GM23338 (cell line): ENCODE data around the gene STK24.

Experiments
- CREB1 ChIP-seq: fragments of 250-450 bp; sonication (Bioruptor Pico); IDR thresholded peaks from 2 replicates; pipeline ENCODE4 v1.5.0; 2020; ENCODE audit warnings: low read depth, mild to moderate bottlenecking, moderate library complexity
- CTCF ChIP-seq, 2 experiments: fragments of 200-600 bp in 1 of 2; sonication (generic) in 1 of 2; conservative IDR thresholded peaks; 2 replicates each; pipeline versions ENCODE4 v1.5.1 to v1.6.1; 2016 to 2017; ENCODE audit warnings: antibody characterized with exemption in 2 of 2, low read depth in 2 of 2, mild to moderate bottlenecking in 2 of 2, moderate library complexity in 1 of 2
- EZH2 ChIP-seq: fragments of 200-600 bp; sonication (generic); IDR thresholded peaks from one replicate; pipeline ENCODE4 v1.8.0; 2017; ENCODE audit warnings: antibody characterized with exemption, mild to moderate bottlenecking, low read depth; ENCODE audit not compliant: unreplicated experiment
- EZH2phosphoT487 ChIP-seq: fragments of 200-600 bp; sonication (generic); IDR thresholded peaks from one replicate; pipeline ENCODE4 v1.8.1; 2018; ENCODE audit warnings: antibody characterized with exemption; ENCODE audit not compliant: unreplicated experiment
- JUNB ChIP-seq: IDR thresholded peaks from one replicate; pipeline ENCODE4 v1.6.1; 2016; ENCODE audit warnings: antibody characterized with exemption; ENCODE audit not compliant: unreplicated experiment
- NANOG ChIP-seq: IDR thresholded peaks from 2 replicates; pipeline ENCODE4 v1.6.1; 2016; ENCODE audit warnings: antibody characterized with exemption, borderline replicate concordance
- POLR2AphosphoS5 ChIP-seq: IDR thresholded peaks from 2 replicates; pipeline ENCODE4 v1.6.1; 2016; ENCODE audit warnings: antibody characterized with exemption, low read depth
- STAT1 ChIP-seq: IDR thresholded peaks from one replicate; pipeline ENCODE4 v1.6.1; 2016; ENCODE audit warnings: antibody characterized with exemption; ENCODE audit not compliant: unreplicated experiment
- ZNF114 ChIP-seq: fragments of 250-450 bp; sonication (Bioruptor Pico); IDR thresholded peaks from 2 replicates; pipeline ENCODE4 v1.5.0; 2020; ENCODE audit warnings: mild to moderate bottlenecking, moderate library complexity
- ZNF331 ChIP-seq: fragments of 250-450 bp; sonication (Bioruptor Pico); IDR thresholded peaks from 2 replicates; pipeline ENCODE4 v1.5.0; 2020; ENCODE audit warnings: low read depth, mild to moderate bottlenecking, moderate library complexity
- TF ChIP-seq, protein P1 (sequence below): IDR thresholded peaks from one replicate; pipeline ENCODE4 v1.6.1; 2018; ENCODE audit warnings: antibody characterized with exemption; ENCODE audit not compliant: unreplicated experiment
- TF ChIP-seq, protein P2 (sequence below): IDR thresholded peaks from 2 replicates; pipeline ENCODE4 v1.6.1; 2016; ENCODE audit warnings: antibody characterized with exemption
- TF ChIP-seq, protein P3 (sequence below): fragments of 250-450 bp; sonication (Bioruptor Pico); IDR thresholded peaks from 2 replicates; pipeline ENCODE4 v1.5.0; 2020; ENCODE audit warnings: mild to moderate bottlenecking, moderate library complexity

DNA sequence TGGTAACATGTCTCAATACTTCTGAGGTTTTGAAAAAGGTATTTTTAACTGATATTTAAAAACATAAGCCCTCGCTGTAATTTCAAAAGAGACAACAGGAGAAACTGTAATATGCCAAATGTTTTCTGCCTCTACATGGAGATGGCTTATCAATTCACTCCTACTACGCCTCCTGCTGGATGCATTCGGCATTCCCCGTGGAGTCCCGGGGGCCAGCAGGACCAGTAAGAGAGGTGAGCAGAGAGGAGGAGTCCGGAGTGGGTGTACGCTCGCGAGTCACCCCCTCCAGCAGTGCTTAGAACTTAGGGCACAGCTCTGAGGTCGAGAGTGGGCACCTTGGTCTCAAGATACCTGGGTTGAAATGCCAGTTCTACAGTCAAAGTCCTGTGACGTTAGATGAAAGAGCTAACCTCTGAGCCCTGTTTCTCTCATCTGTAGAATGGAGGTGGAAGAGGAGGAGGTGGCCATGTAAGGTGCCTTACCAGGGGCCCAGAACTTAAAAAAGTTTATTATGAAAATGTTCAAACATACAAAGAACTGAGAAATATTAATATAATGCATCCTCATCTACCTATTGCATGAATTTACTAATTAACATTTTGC is 110.2 kb downstream of the STK24 start:
- TF ChIP-seq CTCF (conservative IDR thresholded peaks at IDR 0.05; ENCODE audit: low read depth in 2 of 2) = peak; percentile 83 to 95
- no peak for TF ChIP-seq EZH2
- TF ChIP-seq EZH2phosphoT487 = no peak
- TF ChIP-seq JUNB = no peak
- TF ChIP-seq, protein P1, sequence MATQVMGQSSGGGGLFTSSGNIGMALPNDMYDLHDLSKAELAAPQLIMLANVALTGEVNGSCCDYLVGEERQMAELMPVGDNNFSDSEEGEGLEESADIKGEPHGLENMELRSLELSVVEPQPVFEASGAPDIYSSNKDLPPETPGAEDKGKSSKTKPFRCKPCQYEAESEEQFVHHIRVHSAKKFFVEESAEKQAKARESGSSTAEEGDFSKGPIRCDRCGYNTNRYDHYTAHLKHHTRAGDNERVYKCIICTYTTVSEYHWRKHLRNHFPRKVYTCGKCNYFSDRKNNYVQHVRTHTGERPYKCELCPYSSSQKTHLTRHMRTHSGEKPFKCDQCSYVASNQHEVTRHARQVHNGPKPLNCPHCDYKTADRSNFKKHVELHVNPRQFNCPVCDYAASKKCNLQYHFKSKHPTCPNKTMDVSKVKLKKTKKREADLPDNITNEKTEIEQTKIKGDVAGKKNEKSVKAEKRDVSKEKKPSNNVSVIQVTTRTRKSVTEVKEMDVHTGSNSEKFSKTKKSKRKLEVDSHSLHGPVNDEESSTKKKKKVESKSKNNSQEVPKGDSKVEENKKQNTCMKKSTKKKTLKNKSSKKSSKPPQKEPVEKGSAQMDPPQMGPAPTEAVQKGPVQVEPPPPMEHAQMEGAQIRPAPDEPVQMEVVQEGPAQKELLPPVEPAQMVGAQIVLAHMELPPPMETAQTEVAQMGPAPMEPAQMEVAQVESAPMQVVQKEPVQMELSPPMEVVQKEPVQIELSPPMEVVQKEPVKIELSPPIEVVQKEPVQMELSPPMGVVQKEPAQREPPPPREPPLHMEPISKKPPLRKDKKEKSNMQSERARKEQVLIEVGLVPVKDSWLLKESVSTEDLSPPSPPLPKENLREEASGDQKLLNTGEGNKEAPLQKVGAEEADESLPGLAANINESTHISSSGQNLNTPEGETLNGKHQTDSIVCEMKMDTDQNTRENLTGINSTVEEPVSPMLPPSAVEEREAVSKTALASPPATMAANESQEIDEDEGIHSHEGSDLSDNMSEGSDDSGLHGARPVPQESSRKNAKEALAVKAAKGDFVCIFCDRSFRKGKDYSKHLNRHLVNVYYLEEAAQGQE = no peak
- TF ChIP-seq POLR2AphosphoS5 = no peak
- TF ChIP-seq, protein P2, sequence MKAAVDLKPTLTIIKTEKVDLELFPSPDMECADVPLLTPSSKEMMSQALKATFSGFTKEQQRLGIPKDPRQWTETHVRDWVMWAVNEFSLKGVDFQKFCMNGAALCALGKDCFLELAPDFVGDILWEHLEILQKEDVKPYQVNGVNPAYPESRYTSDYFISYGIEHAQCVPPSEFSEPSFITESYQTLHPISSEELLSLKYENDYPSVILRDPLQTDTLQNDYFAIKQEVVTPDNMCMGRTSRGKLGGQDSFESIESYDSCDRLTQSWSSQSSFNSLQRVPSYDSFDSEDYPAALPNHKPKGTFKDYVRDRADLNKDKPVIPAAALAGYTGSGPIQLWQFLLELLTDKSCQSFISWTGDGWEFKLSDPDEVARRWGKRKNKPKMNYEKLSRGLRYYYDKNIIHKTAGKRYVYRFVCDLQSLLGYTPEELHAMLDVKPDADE = no peak
- TF ChIP-seq ZNF331 = no peak
- no peak for TF ChIP-seq NANOG
- TF ChIP-seq CREB1 = no peak
- TF ChIP-seq STAT1 = no peak
- no peak for TF ChIP-seq ZNF114 (CRISPR knock-in tag)
- TF ChIP-seq, protein P3, sequence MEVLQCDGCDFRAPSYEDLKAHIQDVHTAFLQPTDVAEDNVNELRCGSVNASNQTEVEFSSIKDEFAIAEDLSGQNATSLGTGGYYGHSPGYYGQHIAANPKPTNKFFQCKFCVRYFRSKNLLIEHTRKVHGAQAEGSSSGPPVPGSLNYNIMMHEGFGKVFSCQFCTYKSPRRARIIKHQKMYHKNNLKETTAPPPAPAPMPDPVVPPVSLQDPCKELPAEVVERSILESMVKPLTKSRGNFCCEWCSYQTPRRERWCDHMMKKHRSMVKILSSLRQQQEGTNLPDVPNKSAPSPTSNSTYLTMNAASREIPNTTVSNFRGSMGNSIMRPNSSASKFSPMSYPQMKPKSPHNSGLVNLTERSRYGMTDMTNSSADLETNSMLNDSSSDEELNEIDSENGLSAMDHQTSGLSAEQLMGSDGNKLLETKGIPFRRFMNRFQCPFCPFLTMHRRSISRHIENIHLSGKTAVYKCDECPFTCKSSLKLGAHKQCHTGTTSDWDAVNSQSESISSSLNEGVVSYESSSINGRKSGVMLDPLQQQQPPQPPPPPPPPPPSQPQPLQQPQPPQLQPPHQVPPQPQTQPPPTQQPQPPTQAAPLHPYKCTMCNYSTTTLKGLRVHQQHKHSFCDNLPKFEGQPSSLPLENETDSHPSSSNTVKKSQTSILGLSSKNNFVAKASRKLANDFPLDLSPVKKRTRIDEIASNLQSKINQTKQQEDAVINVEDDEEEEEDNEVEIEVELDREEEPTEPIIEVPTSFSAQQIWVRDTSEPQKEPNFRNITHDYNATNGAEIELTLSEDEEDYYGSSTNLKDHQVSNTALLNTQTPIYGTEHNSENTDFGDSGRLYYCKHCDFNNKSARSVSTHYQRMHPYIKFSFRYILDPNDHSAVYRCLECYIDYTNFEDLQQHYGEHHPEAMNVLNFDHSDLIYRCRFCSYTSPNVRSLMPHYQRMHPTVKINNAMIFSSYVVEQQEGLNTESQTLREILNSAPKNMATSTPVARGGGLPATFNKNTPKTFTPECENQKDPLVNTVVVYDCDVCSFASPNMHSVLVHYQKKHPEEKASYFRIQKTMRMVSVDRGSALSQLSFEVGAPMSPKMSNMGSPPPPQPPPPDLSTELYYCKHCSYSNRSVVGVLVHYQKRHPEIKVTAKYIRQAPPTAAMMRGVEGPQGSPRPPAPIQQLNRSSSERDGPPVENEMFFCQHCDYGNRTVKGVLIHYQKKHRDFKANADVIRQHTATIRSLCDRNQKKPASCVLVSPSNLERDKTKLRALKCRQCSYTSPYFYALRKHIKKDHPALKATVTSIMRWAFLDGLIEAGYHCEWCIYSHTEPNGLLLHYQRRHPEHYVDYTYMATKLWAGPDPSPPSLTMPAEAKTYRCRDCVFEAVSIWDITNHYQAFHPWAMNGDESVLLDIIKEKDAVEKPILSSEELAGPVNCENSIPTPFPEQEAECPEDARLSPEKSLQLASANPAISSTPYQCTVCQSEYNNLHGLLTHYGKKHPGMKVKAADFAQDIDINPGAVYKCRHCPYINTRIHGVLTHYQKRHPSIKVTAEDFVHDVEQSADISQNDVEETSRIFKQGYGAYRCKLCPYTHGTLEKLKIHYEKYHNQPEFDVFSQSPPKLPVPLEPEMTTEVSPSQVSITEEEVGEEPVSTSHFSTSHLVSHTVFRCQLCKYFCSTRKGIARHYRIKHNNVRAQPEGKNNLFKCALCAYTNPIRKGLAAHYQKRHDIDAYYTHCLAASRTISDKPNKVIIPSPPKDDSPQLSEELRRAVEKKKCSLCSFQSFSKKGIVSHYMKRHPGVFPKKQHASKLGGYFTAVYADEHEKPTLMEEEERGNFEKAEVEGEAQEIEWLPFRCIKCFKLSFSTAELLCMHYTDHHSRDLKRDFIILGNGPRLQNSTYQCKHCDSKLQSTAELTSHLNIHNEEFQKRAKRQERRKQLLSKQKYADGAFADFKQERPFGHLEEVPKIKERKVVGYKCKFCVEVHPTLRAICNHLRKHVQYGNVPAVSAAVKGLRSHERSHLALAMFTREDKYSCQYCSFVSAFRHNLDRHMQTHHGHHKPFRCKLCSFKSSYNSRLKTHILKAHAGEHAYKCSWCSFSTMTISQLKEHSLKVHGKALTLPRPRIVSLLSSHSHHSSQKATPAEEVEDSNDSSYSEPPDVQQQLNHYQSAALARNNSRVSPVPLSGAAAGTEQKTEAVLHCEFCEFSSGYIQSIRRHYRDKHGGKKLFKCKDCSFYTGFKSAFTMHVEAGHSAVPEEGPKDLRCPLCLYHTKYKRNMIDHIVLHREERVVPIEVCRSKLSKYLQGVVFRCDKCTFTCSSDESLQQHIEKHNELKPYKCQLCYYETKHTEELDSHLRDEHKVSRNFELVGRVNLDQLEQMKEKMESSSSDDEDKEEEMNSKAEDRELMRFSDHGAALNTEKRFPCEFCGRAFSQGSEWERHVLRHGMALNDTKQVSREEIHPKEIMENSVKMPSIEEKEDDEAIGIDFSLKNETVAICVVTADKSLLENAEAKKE (CRISPR knock-in tag) = no peak
